SHP77 (cell line): ENCODE data around the gene PDE3A.
"Not testable (repeated sequence)": the region's sequence is repeated elsewhere in the genome, so short reads cannot be mapped to it uniquely, and the experiment has no call there.

Experiments
- DNase-seq, 2 experiments: peaks; one replicate each; lab custom pipeline; 2025; lab: John Stamatoyannopoulos, UW

PDE3A gene

GRCh38 chr12:20368114-20368650 lies at the start of gene PDE3A:
Gene PDE3A, plus strand, starts transcription at chr12:20368537. Its CDS starts 748 bp downstream, at chr12:20369285.
- peak in 1 of 2 experiments; percentile 10 for DNase-seq

GRCh38 chr12:20319366-20319765 lies 49.0 kb upstream of the PDE3A start:
- DNase-seq = no peak

GRCh38 chr12:20320552-20320951 lies 47.8 kb upstream of the PDE3A start:
- DNase-seq = no peak

GRCh38 chr12:20330826-20331505 lies 37.4 kb upstream of the PDE3A start:
- not testable (repeated sequence) for DNase-seq

- no peak for DNase-seq
These were observed 29.3 kb upstream of the PDE3A start for GRCh38 chr12:20339060-20339459.

GRCh38 chr12:20342111-20342510 lies 26.2 kb upstream of the PDE3A start:
- DNase-seq = no peak

GRCh38 chr12:20345866-20346265 lies 22.5 kb upstream of the PDE3A start:
- DNase-seq = no peak

GRCh38 chr12:20350026-20350425 lies 18.3 kb upstream of the PDE3A start:
- no peak for DNase-seq

GRCh38 chr12:20350495-20350894 lies 17.8 kb upstream of the PDE3A start:
- DNase-seq = no peak

- no peak for DNase-seq
These were observed 16.9 kb upstream of the PDE3A start for GRCh38 chr12:20351406-20351805.

- no peak for DNase-seq
These were observed 12.3 kb upstream of the PDE3A start for GRCh38 chr12:20356048-20356447.

GRCh38 chr12:20360407-20360806 lies 7.9 kb upstream of the PDE3A start:
- no peak for DNase-seq

GRCh38 chr12:20361416-20361815 lies 6.9 kb upstream of the PDE3A start:
- no peak for DNase-seq

GRCh38 chr12:20364501-20364900 lies 3.8 kb upstream of the PDE3A start:
- DNase-seq = peak; percentile 28 to 49

- no peak for DNase-seq
These were observed 1.4 kb upstream of the PDE3A start for GRCh38 chr12:20366776-20367409.

- no peak for DNase-seq
These were observed 689 bp upstream of the PDE3A start for GRCh38 chr12:20367583-20368113.

- no peak for DNase-seq
These were observed 441 bp downstream of the PDE3A start for GRCh38 chr12:20368651-20369304.

- DNase-seq = peak; percentile 21 to 46
These were observed 1.1 kb downstream of the PDE3A start for GRCh38 chr12:20369305-20370013.

GRCh38 chr12:20370014-20370386 lies 1.7 kb downstream of the PDE3A start:
- DNase-seq = no peak

GRCh38 chr12:20370866-20371519 lies 2.7 kb downstream of the PDE3A start:
- no peak for DNase-seq

GRCh38 chr12:20372326-20373096 lies 4.2 kb downstream of the PDE3A start:
- DNase-seq = no peak
